Activated CD8-positive, alpha-beta memory T cell treated with anti-CD3 and anti-CD28 coated beads, Interleukin-2, amount 50 U/mL, for 24 hours (primary cell): Measurements from ENCODE around the gene HNRNPA3.
"Not testable (repeated sequence)": the region's sequence is repeated elsewhere in the genome, so short reads cannot be mapped to it uniquely, and the experiment has no call there.

Experiments
- DNase-seq: peaks from one replicate; pipeline ENCODE4 v3.0.0-alpha.2; 2020; ENCODE audit errors: extremely low read depth

Gene HNRNPA3

GRCh38 chr2:177212106-177212890 is at the start of gene HNRNPA3:
Gene HNRNPA3 (plus strand): TSS chr2:177212794. CDS start chr2:177212800, 6 bp downstream.
- DNase-seq, result peak; percentile 98

- DNase-seq, result no peak
These were observed 48.5 kb upstream of the HNRNPA3 start for GRCh38 chr2:177164131-177164530.

- peak; percentile 35 for DNase-seq
These were observed 48.0 kb upstream of the HNRNPA3 start for GRCh38 chr2:177164584-177165052.

DNA sequence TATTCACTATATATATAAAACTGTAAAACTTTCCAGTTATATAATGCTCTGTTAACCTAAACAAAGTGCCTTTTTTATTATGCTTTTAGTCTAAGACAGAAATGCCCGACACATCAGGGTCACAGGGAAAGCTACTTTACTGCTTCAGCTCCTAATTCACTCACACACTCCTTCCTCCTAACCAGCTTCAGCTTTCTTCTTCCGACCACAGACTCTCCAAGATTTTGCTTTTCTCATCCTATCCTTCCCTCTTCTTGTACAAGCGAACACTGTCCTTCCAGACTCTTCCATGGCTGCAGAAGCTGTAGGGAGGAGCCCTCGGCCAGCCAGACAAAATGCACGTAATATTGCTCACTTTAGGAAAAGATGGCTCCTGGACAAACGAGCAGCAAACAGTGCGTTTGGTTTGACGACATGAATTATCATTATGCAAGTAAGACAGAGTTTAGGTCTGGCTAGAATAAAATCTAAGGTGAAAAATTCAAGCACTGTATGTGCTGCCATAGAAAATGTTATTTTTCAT is 47.5 kb upstream of the HNRNPA3 start:
- no peak for DNase-seq

- no peak for DNase-seq
These were observed 46.6 kb upstream of the HNRNPA3 start for GRCh38 chr2:177165721-177166711.

- DNase-seq, result no peak
These were observed 42.6 kb upstream of the HNRNPA3 start for GRCh38 chr2:177169810-177170514.

DNA sequence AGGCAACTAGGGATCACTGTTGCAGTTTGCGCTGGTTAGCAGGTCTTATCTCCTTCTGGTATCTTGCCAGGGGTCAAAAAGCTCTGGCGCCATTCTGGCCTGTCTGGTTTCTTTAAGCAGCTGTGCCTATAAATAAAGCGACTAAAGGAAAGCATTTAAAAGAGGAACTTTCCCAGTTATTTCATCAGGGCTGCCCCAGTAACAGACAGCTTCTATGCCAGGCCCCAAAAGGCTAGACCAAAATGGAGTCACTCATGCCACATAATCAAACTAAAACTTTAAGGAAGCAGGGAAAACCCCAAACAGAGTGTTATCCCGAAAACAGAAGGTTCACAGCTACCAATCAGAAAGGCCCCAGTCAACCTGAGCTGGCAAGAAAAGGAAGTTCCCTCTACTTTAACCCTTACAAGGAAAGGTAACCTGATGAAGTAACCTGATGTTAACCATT is 41.2 kb upstream of the HNRNPA3 start:
- no peak for DNase-seq

DNA sequence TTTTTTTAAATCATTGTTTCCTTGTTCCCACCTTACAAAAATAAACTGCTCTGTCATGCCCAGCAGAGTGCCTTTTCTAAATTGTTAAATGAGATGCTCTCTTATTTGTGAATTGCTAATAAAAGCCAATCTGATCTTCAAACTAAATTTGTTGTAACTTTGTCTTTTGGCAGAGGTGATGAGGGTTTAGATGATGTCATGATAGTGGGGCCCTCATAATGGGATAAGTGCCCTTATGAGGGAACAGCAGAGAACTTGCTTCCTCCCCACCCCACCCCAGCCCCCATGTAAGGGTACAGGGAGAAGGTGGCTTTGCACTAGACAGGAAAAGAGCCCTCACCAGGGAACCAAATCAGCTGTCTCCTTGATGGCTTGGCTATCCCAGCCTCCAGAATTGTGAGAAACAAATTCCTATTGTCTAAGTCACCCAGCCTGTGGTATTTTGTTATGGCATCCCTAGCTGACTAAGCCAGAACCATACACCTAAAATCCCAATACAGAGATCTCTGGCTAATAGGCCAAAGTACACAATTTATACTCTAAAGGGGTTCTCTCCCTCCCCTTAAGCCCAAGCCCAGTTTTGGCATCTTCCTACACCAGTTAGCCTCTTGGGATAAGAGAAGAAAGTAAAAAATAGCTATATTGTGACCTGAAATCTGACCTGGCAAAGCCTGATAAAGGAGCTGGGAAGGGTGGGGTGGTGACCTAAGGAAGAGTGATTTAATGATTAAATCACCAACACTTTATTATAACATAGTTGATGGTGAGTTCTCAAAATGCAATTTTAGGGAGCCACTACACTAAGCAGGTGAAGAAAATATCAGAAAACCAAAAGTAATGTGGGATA is 40.3 kb upstream of the HNRNPA3 start:
- no peak for DNase-seq

DNA sequence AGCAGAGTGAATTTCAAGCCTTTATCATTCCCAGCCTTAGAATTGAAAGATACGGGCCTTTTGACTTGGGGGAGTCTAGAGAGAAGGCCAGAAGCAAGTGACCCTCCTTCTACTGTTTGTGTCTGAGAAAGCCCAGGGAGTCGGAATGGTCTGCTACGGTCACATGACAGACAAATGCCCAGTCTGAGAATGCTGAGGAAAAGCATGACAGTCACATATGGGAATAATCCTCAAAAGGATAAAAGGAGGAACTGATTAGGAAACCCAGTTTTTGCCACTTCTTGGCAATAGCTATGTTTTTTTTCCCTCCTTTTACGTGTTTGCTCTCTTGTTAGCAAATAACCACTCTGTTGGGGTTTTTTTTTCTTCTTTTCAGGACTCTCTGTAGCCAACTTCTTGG is 38.1 kb upstream of the HNRNPA3 start:
- DNase-seq, result no peak

DNA sequence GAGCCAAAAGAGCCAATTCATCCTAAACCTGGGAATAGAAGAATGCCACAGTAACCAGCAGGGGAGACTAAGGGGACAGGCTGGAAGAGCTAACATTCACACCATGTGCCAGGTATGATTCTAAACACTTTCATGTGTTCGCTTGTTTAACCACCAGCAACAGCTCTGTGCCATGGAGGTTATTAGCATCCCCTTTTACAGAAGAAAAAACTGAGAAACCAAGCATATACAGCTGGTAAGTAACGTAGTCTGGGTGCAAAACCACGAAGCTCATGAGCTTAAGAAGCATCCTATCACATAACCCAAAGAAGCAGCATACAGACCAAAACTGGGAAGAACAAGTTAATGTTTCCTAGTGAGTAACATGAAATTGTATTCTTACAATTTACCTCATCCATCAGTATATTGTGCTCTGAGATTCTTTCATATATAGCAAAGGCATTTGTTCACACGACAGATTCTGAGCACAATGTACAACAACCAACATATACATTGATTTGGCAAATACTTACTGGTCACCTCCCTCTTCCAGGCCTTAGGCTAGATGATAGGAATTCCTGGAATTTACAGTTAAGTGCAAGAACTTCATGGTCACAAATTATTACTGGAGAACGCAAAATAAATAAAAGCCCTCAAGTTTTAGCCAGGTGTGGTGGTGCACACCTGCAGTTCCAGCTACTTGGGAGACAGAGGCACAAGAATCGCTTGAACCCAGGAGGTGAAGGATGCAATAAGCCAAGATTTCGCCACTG is 36.5 kb upstream of the HNRNPA3 start:
- DNase-seq, result no peak

- no peak for DNase-seq
These were observed 33.8 kb upstream of the HNRNPA3 start for GRCh38 chr2:177178797-177179196.

DNA sequence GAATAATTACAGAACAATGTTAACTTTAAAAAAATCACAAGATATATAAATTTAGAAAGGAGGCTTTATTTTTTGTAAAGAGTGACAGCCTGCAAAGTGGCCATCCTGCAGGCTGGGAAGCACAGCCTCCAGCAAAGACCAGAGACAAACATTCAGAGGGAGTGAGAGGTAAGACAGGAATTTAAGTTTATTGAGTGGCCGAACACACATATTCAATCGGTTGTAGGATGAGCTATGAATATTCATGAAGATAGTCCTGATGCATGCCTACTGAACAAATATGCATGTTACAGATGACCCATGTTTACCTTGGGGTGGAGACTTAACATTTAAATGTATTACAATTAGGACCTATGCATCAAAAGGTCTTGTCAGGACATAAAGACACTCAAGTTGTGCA is 33.4 kb upstream of the HNRNPA3 start:
- no peak for DNase-seq

DNA sequence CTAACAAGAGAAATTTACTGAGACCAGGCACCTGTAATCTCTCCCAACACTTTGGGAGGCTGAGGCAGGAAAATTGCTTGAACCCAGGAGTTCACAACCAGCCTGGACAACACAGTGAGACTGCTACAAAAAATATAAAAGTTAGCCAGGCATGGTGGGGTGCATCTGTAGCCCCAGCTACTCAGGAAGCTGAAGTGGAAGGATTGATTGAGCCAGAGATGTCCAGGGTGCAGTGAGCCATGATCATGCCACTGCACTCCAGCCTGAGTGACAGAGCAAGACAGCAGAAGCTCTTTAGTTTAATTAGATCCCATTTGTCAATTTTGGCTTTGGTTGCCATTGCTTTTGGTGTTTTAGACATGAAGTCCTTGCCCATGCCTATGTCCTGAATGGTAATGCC is 32.9 kb upstream of the HNRNPA3 start:
- not testable (repeated sequence) for DNase-seq

GRCh38 chr2:177180269-177181000 is 32.2 kb upstream of the HNRNPA3 start:
- DNase-seq, result no peak

- DNase-seq, result no peak
These were observed 28.7 kb upstream of the HNRNPA3 start for GRCh38 chr2:177183860-177184259.

DNA sequence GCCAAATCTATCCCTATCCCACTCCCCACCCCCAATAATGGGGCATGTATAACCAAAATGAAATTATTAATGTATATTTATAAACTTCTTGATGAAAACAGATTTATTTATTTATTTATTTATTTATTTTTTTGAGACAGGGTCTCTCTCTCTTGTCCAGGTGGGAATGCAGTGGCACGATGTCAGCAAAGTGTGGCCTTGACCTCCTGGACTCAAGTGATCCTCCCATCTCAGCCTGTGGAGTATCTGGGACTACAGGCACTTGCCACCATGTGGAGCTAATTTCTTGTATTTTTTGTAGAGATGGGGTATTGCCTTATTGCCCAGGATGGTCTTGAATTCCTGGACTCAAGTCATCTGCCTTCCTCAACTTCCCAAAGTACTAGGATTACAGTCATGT is 28.0 kb upstream of the HNRNPA3 start:
- DNase-seq, result no peak

DNA sequence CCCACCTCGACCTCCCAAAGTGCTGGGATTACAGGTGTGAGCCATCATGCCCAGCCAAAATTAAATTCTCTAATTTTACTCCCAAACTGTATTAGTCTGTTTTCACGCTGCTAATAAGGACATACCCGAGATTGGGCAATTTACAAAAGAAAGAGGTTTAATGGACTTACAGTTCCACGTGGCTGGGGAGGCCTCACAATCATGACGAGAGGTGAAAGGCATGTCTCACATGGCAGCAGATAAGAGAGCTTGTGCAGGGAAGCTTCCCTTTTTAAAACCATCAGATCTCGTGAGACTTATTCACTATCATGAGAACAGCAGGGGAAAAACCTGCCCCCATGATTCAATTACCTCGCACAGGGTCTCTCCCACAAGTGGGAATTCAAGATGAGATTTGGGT is 26.6 kb upstream of the HNRNPA3 start:
- DNase-seq, result not testable (repeated sequence)

GRCh38 chr2:177187631-177188312 is 24.8 kb upstream of the HNRNPA3 start:
- DNase-seq, result no peak
